RWPE2 (cell line): ENCODE results near the gene NPLOC4.

Source experiments
- ATAC-seq: fragments of 200-7000 bp; cut with Tn5 transposase; 3 replicates; pipeline ENCODE4 v1.9.1; 2021; ENCODE audit warnings: low read depth
- DNase-seq: peaks from one replicate; pipeline ENCODE4 v3.0.0-alpha.2; 2020; ENCODE audit warnings: low spot score
- H3K27ac ChIP-seq: fragments of 450-650 bp; 2 replicates; pipeline ENCODE4 v1.5.1; 2017; ENCODE audit warnings: mild to moderate bottlenecking; ENCODE audit not compliant: poor library complexity, severe bottlenecking
- H3K27me3 ChIP-seq: fragments of 250-450 bp; sonication (Bioruptor Pico); 2 replicates; pipeline ENCODE4 v1.5.1; 2021; ENCODE audit warnings: mild to moderate bottlenecking, moderate library complexity; ENCODE audit not compliant: insufficient read depth, poor library complexity, severe bottlenecking
- H3K36me3 ChIP-seq: fragments of 250-450 bp; sonication (Bioruptor Pico); 2 replicates; pipeline ENCODE4 v1.5.1; 2020; ENCODE audit warnings: low read depth, mild to moderate bottlenecking, moderate library complexity
- H3K4me1 ChIP-seq: fragments of 250-450 bp; sonication (Bioruptor Pico); 2 replicates; pipeline ENCODE4 v1.5.1; 2021; ENCODE audit warnings: mild to moderate bottlenecking, moderate library complexity; ENCODE audit not compliant: insufficient read depth, poor library complexity, severe bottlenecking
- H3K4me3 ChIP-seq: fragments of 250-450 bp; sonication (Bioruptor Pico); 2 replicates; pipeline ENCODE4 v1.5.1; 2021; ENCODE audit warnings: mild to moderate bottlenecking, moderate library complexity; ENCODE audit not compliant: severe bottlenecking
- H3K9me3 ChIP-seq: fragments of 250-450 bp; sonication (Bioruptor Pico); 2 replicates; pipeline ENCODE4 v1.5.1; 2021; ENCODE audit warnings: mild to moderate bottlenecking, moderate library complexity; ENCODE audit not compliant: severe bottlenecking
- CTCF ChIP-seq: fragments of 450-650 bp; IDR thresholded peaks from one replicate; pipeline ENCODE4 v1.5.1; 2017; ENCODE audit warnings: mild to moderate bottlenecking, moderate library complexity; ENCODE audit not compliant: poor library complexity, severe bottlenecking

NPLOC4 gene

GRCh38 chr17:81612172-81612970 is 24.5 kb downstream of the NPLOC4 start:
- DNase-seq (no peak), ATAC-seq (no peak)
- Histone ChIP-seq H3K4me1 (no peaks in the 10 kb centered on the region), H3K36me3 (peaks cover 85% of the 10 kb centered on the region), H3K27ac (no peak overlapping the region), H3K9me3 (no peaks in the 10 kb centered on the region), H3K27me3 (no peaks in the 10 kb centered on the region), H3K4me3 (no peak overlapping the region)
- no peak for TF ChIP-seq CTCF

GRCh38 chr17:81609541-81610311 is 27.2 kb downstream of the NPLOC4 start:
- DNase-seq: no peak
- Histone ChIP-seq H3K27me3 (no peaks in the 10 kb centered on the region), H3K9me3 (no peaks in the 10 kb centered on the region), H3K4me1 (no peaks in the 10 kb centered on the region), H3K27ac (no peak overlapping the region), H3K4me3 (no peak overlapping the region), H3K36me3 (peaks cover 85% of the 10 kb centered on the region)
- no peak for ATAC-seq
- no peak for TF ChIP-seq CTCF

- H3K36me3 ChIP-seq: peaks cover 87% of the 10 kb centered on the region
- no peak for DNase-seq
- no peak for ATAC-seq
- no peak for TF ChIP-seq CTCF
- H3K4me1 ChIP-seq: no peaks in the 10 kb centered on the region
- H3K4me3 ChIP-seq: no peak overlapping the region
- no peaks in the 10 kb centered on the region for H3K27me3 ChIP-seq
- H3K27ac ChIP-seq: no peak overlapping the region
- H3K9me3 ChIP-seq: no peaks in the 10 kb centered on the region
Measured at GRCh38 chr17:81608605-81609004, 28.3 kb downstream of the NPLOC4 start.

- H3K4me1 ChIP-seq: no peaks in the 10 kb centered on the region
- ATAC-seq: no peak
Measured at GRCh38 chr17:81608082-81608481, 28.8 kb downstream of the NPLOC4 start.

More at GRCh38 chr17:81608082-81608481, 28.8 kb downstream of the NPLOC4 start:
- H3K27ac ChIP-seq: no peak overlapping the region
- DNase-seq: no peak
- TF ChIP-seq CTCF: no peak
- H3K36me3 ChIP-seq: peaks cover 87% of the 10 kb centered on the region
- H3K9me3 ChIP-seq: no peaks in the 10 kb centered on the region
- no peaks in the 10 kb centered on the region for H3K27me3 ChIP-seq
- no peak overlapping the region for H3K4me3 ChIP-seq
